GM19043 (cell line): ENCODE results near the gene OPN1MW.
"Not testable (repeated sequence)": the region's sequence is repeated elsewhere in the genome, so short reads cannot be mapped to it uniquely, and the experiment has no call there.

Experiments
- ATAC-seq: cut with Tn5 transposase; IDR thresholded peaks from one replicate; pipeline ENCODE4 v1.9.1; 2021; ENCODE audit warnings: low read depth; ENCODE audit not compliant: unreplicated experiment

OPN1MW gene

DNA sequence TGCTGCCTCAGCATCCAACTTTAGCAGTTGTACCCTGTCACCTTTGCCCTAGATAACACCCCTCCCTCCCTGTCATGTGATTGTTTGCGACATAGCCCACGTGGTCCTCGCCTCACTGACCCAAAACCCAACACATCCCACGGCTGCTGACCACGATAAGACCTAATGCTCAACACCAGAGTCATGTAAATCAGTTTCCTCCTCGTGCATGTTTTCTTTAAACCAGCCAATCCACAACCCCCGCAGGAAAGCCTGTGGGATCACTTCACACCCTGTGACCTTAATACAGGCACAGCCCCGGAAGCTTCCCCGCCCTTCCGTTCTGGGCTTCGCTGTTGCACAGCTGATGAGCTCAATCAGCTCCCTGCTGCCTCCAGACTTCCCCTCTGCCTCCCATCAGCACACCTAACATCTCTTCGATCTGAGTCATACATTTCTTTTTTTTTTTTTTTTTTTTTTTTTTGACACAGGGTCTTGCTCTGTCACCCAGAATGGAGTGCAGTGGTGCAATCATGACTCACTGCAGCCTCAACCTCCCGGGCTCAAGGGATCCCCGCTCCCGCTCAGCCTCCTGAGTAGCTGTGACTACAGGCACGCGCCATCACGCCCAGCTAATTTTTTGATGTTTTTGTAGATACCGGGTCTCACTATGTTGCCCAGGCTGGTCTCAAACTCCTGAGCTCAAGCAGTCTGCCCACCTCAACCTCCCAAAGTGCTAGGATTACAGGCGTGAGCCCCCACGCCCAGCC lies 27.4 kb downstream of the OPN1MW start:
- peak; percentile 93 for ATAC-seq

DNA sequence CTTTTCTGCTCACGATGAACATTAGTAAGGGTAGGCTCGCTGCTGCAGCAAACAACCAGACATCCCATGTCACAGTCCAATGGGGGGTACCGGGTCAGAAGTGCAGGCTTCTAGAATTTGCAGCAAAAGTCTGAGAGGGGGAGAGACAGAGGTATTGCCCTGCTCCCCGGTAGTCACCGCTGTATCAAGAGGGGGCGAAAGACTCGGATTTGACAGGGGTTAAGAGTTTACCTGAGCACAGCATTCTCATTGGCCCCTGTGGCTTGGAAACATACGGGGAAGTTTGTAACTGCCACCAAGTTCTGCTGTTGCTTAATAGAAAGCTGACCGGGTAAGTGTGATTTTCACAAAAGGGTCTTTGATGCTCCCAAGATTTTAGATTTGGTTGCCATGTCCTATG lies 28.7 kb downstream of the OPN1MW start:
- ATAC-seq = not testable (repeated sequence)

DNA sequence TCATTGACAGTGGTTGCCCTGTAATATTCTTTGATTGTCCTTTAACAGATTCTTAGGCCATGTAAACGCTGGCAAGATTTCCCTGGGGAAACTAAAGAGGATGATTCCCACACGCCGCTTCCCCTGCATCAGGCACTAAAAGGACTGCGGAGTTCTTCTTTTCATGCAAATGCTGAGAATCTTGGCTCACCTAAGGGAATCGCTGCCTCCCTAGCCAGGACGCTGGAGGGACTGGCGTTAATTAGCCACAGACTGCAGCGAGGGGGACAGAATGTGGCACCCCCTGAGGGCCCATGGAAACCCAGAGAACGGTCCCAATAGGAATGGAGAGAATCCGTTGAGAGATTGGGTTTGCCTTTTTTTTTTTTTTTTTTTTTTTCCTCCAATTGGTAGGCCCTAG lies 29.1 kb downstream of the OPN1MW start:
- ATAC-seq = not testable (repeated sequence)

DNA sequence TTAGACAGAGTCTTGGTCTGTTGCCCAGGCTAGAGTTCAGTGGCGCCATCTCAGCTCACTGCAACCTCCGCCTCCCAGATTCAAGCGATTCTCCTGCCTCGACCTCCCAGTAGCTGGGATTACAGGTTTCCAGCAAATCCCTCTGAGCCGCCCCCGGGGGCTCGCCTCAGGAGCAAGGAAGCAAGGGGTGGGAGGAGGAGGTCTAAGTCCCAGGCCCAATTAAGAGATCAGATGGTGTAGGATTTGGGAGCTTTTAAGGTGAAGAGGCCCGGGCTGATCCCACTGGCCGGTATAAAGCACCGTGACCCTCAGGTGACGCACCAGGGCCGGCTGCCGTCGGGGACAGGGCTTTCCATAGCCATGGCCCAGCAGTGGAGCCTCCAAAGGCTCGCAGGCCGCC lies 37.1 kb downstream of the OPN1MW start, which contains the start of gene OPN1MW2:
Gene OPN1MW2, plus strand, starts transcription at position 301 of the 400 bp plus-strand sequence. Its CDS starts 60 bp downstream, at position 361.
- ATAC-seq = not testable (repeated sequence)

DNA sequence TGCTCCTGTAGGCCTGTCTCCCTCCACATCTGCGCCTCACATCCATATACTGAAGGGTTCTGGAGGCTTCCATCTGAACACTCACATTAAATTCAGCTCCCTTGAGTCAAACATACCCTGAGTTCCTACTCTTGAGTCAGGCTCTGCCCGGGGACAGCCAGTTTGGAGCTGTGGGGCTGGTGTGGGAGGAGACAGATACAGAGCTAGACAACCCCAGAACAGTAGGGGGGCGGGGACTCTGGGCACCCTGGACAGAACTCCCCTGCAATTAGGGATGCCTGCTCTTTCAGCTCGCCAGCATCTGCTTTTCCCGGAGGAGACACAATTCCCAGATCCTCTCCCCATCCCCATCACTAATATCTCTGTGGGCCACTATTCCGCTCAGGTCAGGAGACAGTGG lies 42.9 kb downstream of the OPN1MW start:
- ATAC-seq = not testable (repeated sequence)

DNA sequence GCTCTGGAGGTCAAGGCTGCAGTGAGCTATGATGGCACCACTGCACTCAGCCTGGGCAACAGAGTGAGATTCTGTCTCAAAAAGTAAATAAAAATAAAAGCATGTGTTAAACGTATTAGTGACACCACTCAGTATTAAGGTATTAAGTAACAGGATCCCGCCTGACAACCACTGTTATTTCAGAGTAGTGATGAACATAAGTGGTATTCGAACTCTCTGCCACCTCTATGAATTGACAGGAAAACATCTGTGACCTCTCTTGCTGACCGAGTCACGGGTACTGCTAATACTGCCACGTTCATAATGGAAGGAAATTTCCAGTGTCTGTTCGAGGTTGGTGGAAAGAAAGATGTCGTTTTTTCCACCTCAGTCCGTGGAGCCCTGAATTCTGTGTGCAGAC lies 44.3 kb downstream of the OPN1MW start:
- ATAC-seq = not testable (repeated sequence)

DNA sequence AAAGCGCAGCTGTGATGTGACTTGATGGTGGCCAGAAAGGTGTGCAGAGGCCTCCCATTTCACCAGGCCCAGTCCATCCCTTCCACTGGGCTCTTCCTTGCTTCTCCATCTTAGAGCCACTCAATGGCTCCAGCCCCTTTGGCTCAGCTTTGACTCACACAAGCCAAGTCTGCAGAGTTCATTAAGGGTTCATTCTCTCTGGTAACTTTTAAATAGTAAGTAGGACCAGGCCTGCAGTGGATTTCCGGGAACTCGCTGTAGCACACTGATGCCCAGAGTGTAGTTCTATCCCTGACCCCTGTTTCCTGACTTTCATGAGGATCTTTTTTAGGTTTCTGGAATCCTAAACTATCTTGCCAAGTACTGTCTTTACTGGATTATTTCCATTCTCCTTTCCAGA lies 49.0 kb downstream of the OPN1MW start:
- ATAC-seq = not testable (repeated sequence)

DNA sequence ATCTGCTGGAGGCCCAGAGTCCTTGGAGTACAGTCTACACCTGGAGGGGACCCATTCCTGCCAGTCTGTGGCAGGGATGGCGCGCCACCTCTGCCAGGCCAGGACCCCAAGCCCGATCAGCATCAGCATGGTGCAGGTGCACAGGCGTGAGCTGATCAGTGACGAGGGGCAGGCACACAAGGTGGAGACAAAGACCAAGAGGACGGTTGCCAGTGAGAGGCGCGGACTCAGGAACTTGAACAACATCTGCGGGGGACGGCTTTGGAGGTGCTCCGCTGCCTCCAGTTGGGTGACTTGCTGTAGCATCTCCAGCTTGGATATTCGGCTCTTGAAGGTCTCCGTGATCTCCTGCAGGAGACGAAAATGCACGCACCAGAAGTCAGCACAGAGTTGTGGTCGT lies 51.2 kb downstream of the OPN1MW start:
- not testable (repeated sequence) for ATAC-seq

DNA sequence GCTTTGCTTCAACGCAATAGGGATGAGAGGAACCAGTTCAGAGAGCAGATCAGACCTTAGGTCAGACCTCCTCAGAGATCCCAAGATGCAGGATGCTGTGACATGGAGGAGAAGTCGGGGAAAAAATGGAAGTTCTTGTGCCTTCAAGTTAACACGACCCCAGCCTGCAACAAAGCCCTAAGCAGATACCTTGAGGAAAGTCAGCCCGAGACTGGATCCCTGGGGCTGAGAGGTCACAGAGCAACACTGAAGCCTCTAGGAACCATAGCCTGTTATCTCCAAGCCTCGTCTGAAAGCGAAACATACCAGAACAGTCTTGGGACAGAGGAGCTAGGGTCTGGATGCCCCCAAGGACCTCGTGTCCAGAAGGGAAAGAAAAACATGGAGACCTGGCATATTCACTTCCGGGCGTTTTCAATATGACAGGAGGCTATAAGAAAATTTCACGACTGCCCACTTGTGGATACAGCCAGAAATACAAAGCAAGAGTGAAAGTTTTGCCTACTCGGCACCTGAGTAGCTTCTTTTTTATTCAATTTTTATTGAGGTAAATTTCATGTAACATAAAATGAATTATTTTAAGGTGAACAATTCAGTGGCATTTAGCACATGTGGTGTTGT lies 56.7 kb downstream of the OPN1MW start:
- not testable (repeated sequence) for ATAC-seq

DNA sequence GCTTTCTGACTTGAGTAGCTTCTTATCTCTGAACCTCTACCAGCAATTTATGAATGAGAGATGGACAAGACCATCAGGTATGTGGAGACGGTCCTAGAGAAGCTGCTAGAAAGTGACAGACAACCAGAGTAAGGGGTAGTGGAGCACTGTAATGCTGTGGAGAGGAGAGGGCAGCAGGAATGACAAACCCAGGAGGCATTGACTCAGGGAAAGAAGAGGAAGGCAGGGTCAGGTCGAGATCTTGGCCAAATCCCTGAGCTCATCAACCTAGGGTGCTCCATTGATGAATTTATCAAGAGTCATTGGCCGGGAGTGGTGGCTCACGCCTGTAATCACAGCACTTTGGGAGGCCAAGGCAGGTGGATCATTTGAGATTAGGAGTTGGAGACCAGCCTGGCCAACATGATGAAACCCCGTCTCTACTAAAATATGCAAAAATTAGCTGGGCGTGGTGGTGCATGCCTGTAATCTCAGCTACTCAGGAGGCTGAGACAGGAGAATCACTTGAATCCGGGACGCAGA lies 57.6 kb downstream of the OPN1MW start:
- not testable (repeated sequence) for ATAC-seq
